Caco-2 (cell line): Measurements from ENCODE around the gene PFKFB4. TPM values are rescaled to one million over a fixed set of nuclear protein-coding genes. Genes with fewer than 3 reads are reported as not detected.
"Not testable (repeated sequence)": the region's sequence is repeated elsewhere in the genome, so short reads cannot be mapped to it uniquely, and the experiment has no call there.

ENCODE experiments used
- BruUV-seq: library from RNA; stranded (reverse); fragments of 400-500 nt; replicated peaks from 2 replicates; lab custom pipeline; 2021; lab: Mats Ljungman, UMichigan
- CTCF ChIA-PET: fragments of 300-600 bp; sonication (Branson Sonifier 250); formaldehyde crosslinking; loops from one replicate; lab custom pipeline; 2022; ENCODE audit warnings: antibody characterized with exemption; lab: Charles Lee
- POLR2A ChIA-PET: fragments of 300-600 bp; sonication (Branson Sonifier 250); formaldehyde crosslinking; loops from one replicate; lab custom pipeline; 2022; ENCODE audit warnings: antibody characterized with exemption; lab: Charles Lee
- DNase-seq, 2 experiments: peaks; one replicate each; pipeline versions ENCODE4 v3.0.0 to v3.0.0-alpha.2; 2020 to 2022
- H3K27me3 ChIP-seq: replicated peaks from 2 replicates; pipeline ENCODE4 v1.6.0; 2011; ENCODE audit warnings: low read length; ENCODE audit not compliant: control insufficient read depth, insufficient read depth
- H3K36me3 ChIP-seq: 2 replicates; pipeline ENCODE4 v1.5.1; 2011; ENCODE audit warnings: low read length; ENCODE audit not compliant: control insufficient read depth, insufficient read depth
- H3K4me1 ChIP-seq: fragments of 250-450 bp; sonication (Bioruptor Pico); 2 replicates; pipeline ENCODE4 v1.5.1; 2020; ENCODE audit warnings: mild to moderate bottlenecking
- H3K4me3 ChIP-seq: 2 replicates; pipeline ENCODE4 v1.5.1; 2011; ENCODE audit warnings: low read depth, mild to moderate bottlenecking, control low read depth, low read length
- H3K9me3 ChIP-seq: fragments of 250-450 bp; sonication (Bioruptor Pico); 2 replicates; pipeline ENCODE4 v1.5.1; 2020; ENCODE audit warnings: mild to moderate bottlenecking, moderate library complexity
- H3K27ac Mint-ChIP-seq: one replicate; pipeline ENCODE4 v1.8.0; 2022; ENCODE audit warnings: mixed read lengths; ENCODE audit not compliant: unreplicated experiment
- H3K27me3 Mint-ChIP-seq: one replicate; pipeline ENCODE4 v1.8.0; 2022; ENCODE audit warnings: mixed read lengths; ENCODE audit not compliant: insufficient read depth, unreplicated experiment
- H3K36me3 Mint-ChIP-seq: one replicate; pipeline ENCODE4 v1.8.0; 2022; ENCODE audit warnings: mild to moderate bottlenecking, mixed read lengths; ENCODE audit not compliant: insufficient read depth, unreplicated experiment
- H3K4me1 Mint-ChIP-seq: one replicate; pipeline ENCODE4 v1.8.0; 2022; ENCODE audit warnings: low read depth, mixed read lengths; ENCODE audit not compliant: unreplicated experiment
- H3K4me3 Mint-ChIP-seq: one replicate; pipeline ENCODE4 v1.8.0; 2022; ENCODE audit warnings: mild to moderate bottlenecking, moderate library complexity, mixed read lengths; ENCODE audit not compliant: unreplicated experiment
- H3K9me3 Mint-ChIP-seq: one replicate; pipeline ENCODE4 v1.8.0; 2022; ENCODE audit warnings: mixed read lengths; ENCODE audit not compliant: unreplicated experiment
- intact Hi-C: fragments of 100-400 bp; cut with micrococcal nuclease; formaldehyde crosslinking; loops from one replicate; pipeline ENCODE4 v1.10.0; 2022; ENCODE audit not compliant: unreplicated experiment
- total RNA-seq: library from RNA; stranded (reverse); gene quantifications from 2 replicates; pipeline ENCODE4 v1.2.3, GENCODE V29; 2022
- TF ChIP-seq, protein P1 (sequence below), 2 experiments: fragments of 200-600 bp in 1 of 2; IDR thresholded peaks; 1 replicate in 1 of 2; 2 replicates in 1 of 2; pipeline versions ENCODE4 v1.5.1 to v1.8.0; 2011 to 2022; ENCODE audit warnings: antibody characterized with exemption in 1 of 2, control low read depth in 1 of 2, inconsistent platforms in 1 of 2, low read depth in 1 of 2, low read length in 1 of 2, mild to moderate bottlenecking in 1 of 2, moderate library complexity in 1 of 2; ENCODE audit not compliant: insufficient read depth in 1 of 2, severe bottlenecking in 1 of 2, unreplicated experiment in 1 of 2

Gene PFKFB4
- total RNA-seq, 1 experiment from 2014 or later = 11.2 TPM

DNA sequence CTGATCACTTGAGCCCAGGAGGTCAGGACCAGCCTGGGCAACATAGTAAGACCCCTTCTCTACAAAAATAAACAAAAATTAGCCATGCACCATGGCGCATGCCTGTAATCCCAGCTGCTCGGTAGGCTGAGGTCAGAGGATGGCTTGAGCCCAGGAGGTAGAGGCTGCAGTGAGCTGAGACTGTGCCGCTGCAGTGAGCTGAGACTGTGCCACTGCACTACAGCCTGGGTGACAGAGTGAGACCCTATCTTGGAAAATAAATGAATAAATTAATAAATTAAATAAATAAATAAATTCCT is 63.5 kb downstream of the PFKFB4 start:
- Mint-ChIP-seq H3K4me1 (no peaks in the 10 kb centered on the region), H3K9me3 (peaks cover 5% of the 10 kb centered on the region), H3K4me3 (no peak overlapping the region), H3K27me3 (no peaks in the 10 kb centered on the region), H3K36me3 (peaks cover 8% of the 10 kb centered on the region), H3K27ac (no peak overlapping the region)
- no peak for DNase-seq
- Histone ChIP-seq H3K4me3 (no peak overlapping the region), H3K4me1 (peaks cover 7% of the 10 kb centered on the region; the same call in 1 of the 2 replicates), H3K27me3 (no peaks in the 10 kb centered on the region), H3K36me3 (no peaks in the 10 kb centered on the region), H3K9me3 (no peaks in the 10 kb centered on the region)
- no TSS peak for BruUV-seq
- intact Hi-C loops = no loop called here
- TF ChIP-seq, protein P1, sequence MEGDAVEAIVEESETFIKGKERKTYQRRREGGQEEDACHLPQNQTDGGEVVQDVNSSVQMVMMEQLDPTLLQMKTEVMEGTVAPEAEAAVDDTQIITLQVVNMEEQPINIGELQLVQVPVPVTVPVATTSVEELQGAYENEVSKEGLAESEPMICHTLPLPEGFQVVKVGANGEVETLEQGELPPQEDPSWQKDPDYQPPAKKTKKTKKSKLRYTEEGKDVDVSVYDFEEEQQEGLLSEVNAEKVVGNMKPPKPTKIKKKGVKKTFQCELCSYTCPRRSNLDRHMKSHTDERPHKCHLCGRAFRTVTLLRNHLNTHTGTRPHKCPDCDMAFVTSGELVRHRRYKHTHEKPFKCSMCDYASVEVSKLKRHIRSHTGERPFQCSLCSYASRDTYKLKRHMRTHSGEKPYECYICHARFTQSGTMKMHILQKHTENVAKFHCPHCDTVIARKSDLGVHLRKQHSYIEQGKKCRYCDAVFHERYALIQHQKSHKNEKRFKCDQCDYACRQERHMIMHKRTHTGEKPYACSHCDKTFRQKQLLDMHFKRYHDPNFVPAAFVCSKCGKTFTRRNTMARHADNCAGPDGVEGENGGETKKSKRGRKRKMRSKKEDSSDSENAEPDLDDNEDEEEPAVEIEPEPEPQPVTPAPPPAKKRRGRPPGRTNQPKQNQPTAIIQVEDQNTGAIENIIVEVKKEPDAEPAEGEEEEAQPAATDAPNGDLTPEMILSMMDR (IDR thresholded peaks at IDR 0.05; ENCODE audit: insufficient read depth in 1 of 2, low read depth in 1 of 2, low read length in 1 of 2, severe bottlenecking in 1 of 2, unreplicated experiment in 1 of 2) = no peak
- ChIA-PET POLR2A (interaction anchor here (0.6 kb wide), 1 partner anchor 11 kb away, joined by 11 read pairs; no protein-coding TSS in a partner anchor), CTCF (no interaction called here)

GRCh38 chr3:48492461-48493202 is 64.0 kb downstream of the PFKFB4 start:
- POLR2A ChIA-PET = interaction anchor here (0.5 to 0.6 kb wide), 3 partner anchors 11 to 46 kb away, joined by 3 to 12 read pairs (median 11); partner anchors contain the start of gene ATRIP
- TF ChIP-seq, protein P1 (IDR thresholded peaks at IDR 0.05; ENCODE audit: insufficient read depth in 1 of 2, low read depth in 1 of 2, low read length in 1 of 2, severe bottlenecking in 1 of 2, unreplicated experiment in 1 of 2) = no peak
- Mint-ChIP-seq H3K27ac (no peak overlapping the region), H3K9me3 (no peaks in the 10 kb centered on the region), H3K4me3 (no peak overlapping the region), H3K27me3 (no peaks in the 10 kb centered on the region), H3K36me3 (peaks cover 3% of the 10 kb centered on the region), H3K4me1 (no peaks in the 10 kb centered on the region)
- no peak for DNase-seq
- CTCF ChIA-PET = no interaction called here
- Histone ChIP-seq H3K9me3 (no peaks in the 10 kb centered on the region), H3K36me3 (no peaks in the 10 kb centered on the region), H3K4me1 (peaks cover 7% of the 10 kb centered on the region; the same call in 1 of the 2 replicates), H3K27me3 (no peaks in the 10 kb centered on the region), H3K4me3 (no peak overlapping the region)
- intact Hi-C loops = no loop called here
- BruUV-seq = no TSS peak

DNA sequence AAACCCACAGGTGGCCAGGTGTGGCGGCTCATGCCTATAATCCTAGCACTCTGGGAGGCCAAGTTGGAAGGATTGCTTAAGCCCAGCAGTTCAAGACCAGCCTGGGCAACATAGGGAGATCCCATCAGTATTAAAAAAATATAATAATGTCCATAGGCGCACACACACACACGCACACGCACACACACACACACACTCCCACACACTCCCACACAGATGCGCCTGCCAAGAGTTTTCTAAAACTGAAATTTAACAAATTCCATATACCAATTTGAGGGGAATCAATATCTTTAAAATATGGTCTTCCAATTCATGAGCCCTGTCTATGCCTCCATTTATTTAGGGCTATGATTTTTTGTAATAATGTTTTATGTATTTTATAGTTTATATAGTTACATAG is 69.7 kb downstream of the PFKFB4 start:
- no peaks in the 10 kb centered on the region for H3K4me1 Mint-ChIP-seq
- ChIA-PET POLR2A (no interaction called here), CTCF (no interaction called here)
- H3K4me1 ChIP-seq = no peaks in the 10 kb centered on the region
- BruUV-seq = no TSS peak
- no peaks in the 10 kb centered on the region for H3K36me3 Mint-ChIP-seq
- DNase-seq = no peak
- no peak overlapping the region for H3K4me3 Mint-ChIP-seq
- no peaks in the 10 kb centered on the region for H3K36me3 ChIP-seq
- TF ChIP-seq, protein P1 (IDR thresholded peaks at IDR 0.05; ENCODE audit: insufficient read depth in 1 of 2, low read depth in 1 of 2, low read length in 1 of 2, severe bottlenecking in 1 of 2, unreplicated experiment in 1 of 2) = no peak
- intact Hi-C loops = no loop called here
- H3K27me3 ChIP-seq = no peaks in the 10 kb centered on the region
- no peaks in the 10 kb centered on the region for H3K27me3 Mint-ChIP-seq
- no peaks in the 10 kb centered on the region for H3K9me3 ChIP-seq
- H3K4me3 ChIP-seq = no peak overlapping the region
- H3K27ac Mint-ChIP-seq = no peak overlapping the region
- no peaks in the 10 kb centered on the region for H3K9me3 Mint-ChIP-seq

GRCh38 chr3:48482822-48483221 is 73.8 kb downstream of the PFKFB4 start:
- H3K27ac Mint-ChIP-seq, BruUV-seq, H3K36me3 ChIP-seq, H3K4me1 Mint-ChIP-seq, H3K27me3 ChIP-seq, POLR2A ChIA-PET, H3K4me3 Mint-ChIP-seq, H3K4me3 ChIP-seq, H3K27me3 Mint-ChIP-seq, intact Hi-C loops, H3K36me3 Mint-ChIP-seq, H3K9me3 ChIP-seq, H3K9me3 Mint-ChIP-seq, H3K4me1 ChIP-seq, DNase-seq: not testable (repeated sequence)
- CTCF ChIA-PET = interaction anchor here (1.2 kb wide), 1 partner anchor 9 kb away, joined by 5 read pairs; no protein-coding TSS in a partner anchor

GRCh38 chr3:48480891-48481290 is 75.7 kb downstream of the PFKFB4 start:
- H3K4me3 Mint-ChIP-seq, H3K27me3 ChIP-seq, H3K9me3 Mint-ChIP-seq, BruUV-seq, H3K36me3 Mint-ChIP-seq, H3K4me1 Mint-ChIP-seq, DNase-seq, H3K27ac Mint-ChIP-seq, CTCF ChIA-PET, H3K27me3 Mint-ChIP-seq, H3K9me3 ChIP-seq, H3K4me1 ChIP-seq, POLR2A ChIA-PET, intact Hi-C loops, H3K36me3 ChIP-seq, H3K4me3 ChIP-seq: not testable (repeated sequence)
